Measurements from ENCODE around the gene DRC1.

The DRC1 gene

GRCh38 chr2:26411419-26411818 lies 9.7 kb downstream of the DRC1 start:
- no peak for DNase-seq (ENCODE audit: extremely low read depth, low read depth)
- H3K4me3 ChIP-seq (replicated peaks; ENCODE audit: low read depth, low read length), result no peak overlapping the region
- TF ChIP-seq CTCF (IDR thresholded peaks at IDR 0.05; ENCODE audit: low read depth, low read length, missing control alignments), result no peak

GRCh38 chr2:26412091-26412673 lies 10.5 kb downstream of the DRC1 start:
- no peak overlapping the region for H3K4me3 ChIP-seq (replicated peaks; ENCODE audit: low read depth, low read length)
- no peak for DNase-seq (ENCODE audit: extremely low read depth, low read depth)
- no peak for TF ChIP-seq CTCF (IDR thresholded peaks at IDR 0.05; ENCODE audit: low read depth, low read length, missing control alignments)

- no peak for DNase-seq (ENCODE audit: extremely low read depth, low read depth)
- H3K4me3 ChIP-seq (replicated peaks; ENCODE audit: low read depth, low read length), result no peak overlapping the region
- TF ChIP-seq CTCF (IDR thresholded peaks at IDR 0.05; ENCODE audit: low read depth, low read length, missing control alignments), result no peak
Measured at GRCh38 chr2:26414311-26414710, 12.6 kb downstream of the DRC1 start.

GRCh38 chr2:26421961-26422360 lies 20.2 kb downstream of the DRC1 start:
- DNase-seq (ENCODE audit: extremely low read depth, low read depth), result no peak
- TF ChIP-seq CTCF (IDR thresholded peaks at IDR 0.05; ENCODE audit: low read depth, low read length, missing control alignments), result no peak

GRCh38 chr2:26422947-26423629 lies 21.4 kb downstream of the DRC1 start:
- no peak overlapping the region for H3K4me3 ChIP-seq (replicated peaks; ENCODE audit: low read depth, low read length)
- no peak for TF ChIP-seq CTCF (IDR thresholded peaks at IDR 0.05; ENCODE audit: low read depth, low read length, missing control alignments)
- no peak for DNase-seq (ENCODE audit: extremely low read depth, low read depth)

More at GRCh38 chr2:26421961-26422360, 20.2 kb downstream of the DRC1 start:
- no peak overlapping the region for H3K4me3 ChIP-seq (replicated peaks; ENCODE audit: low read depth, low read length)

- TF ChIP-seq CTCF (IDR thresholded peaks at IDR 0.05; ENCODE audit: low read depth, low read length, missing control alignments), result no peak
- no peak overlapping the region for H3K4me3 ChIP-seq (replicated peaks; ENCODE audit: low read depth, low read length)
- no peak for DNase-seq (ENCODE audit: extremely low read depth, low read depth)
Measured at GRCh38 chr2:26423750-26424149, 22.0 kb downstream of the DRC1 start.

Measured in HFF-Myc (cell line).